ENCODE data around the gene TFAM. TPM values are rescaled to one million over a fixed set of nuclear protein-coding genes. Genes with fewer than 3 reads are reported as not detected.

Gene TFAM
- total RNA-seq, 1 donor from 2014 or later, result 3.4 TPM

GRCh38 chr10:58400609-58401008 lies 15.4 kb downstream of the TFAM start:
- Histone ChIP-seq H3K27me3 (no peaks in the 10 kb centered on the region), H3K27ac (no peak overlapping the region), H3K36me3 (peaks cover 7 to 18% of the 10 kb centered on the region in 2 donors), H3K9me3 (no peaks in the 10 kb centered on the region), H3K4me3 (no peak overlapping the region), H3K4me1 (no peaks in the 10 kb centered on the region)
- intact Hi-C loops (cut with DNase I), result no loop called here
- DNase-seq (ENCODE audit: low spot score in 2 of 2), result no peak
- TF ChIP-seq, protein P1, sequence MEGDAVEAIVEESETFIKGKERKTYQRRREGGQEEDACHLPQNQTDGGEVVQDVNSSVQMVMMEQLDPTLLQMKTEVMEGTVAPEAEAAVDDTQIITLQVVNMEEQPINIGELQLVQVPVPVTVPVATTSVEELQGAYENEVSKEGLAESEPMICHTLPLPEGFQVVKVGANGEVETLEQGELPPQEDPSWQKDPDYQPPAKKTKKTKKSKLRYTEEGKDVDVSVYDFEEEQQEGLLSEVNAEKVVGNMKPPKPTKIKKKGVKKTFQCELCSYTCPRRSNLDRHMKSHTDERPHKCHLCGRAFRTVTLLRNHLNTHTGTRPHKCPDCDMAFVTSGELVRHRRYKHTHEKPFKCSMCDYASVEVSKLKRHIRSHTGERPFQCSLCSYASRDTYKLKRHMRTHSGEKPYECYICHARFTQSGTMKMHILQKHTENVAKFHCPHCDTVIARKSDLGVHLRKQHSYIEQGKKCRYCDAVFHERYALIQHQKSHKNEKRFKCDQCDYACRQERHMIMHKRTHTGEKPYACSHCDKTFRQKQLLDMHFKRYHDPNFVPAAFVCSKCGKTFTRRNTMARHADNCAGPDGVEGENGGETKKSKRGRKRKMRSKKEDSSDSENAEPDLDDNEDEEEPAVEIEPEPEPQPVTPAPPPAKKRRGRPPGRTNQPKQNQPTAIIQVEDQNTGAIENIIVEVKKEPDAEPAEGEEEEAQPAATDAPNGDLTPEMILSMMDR (IDR thresholded peaks at IDR 0.05), result no peak

GRCh38 chr10:58404001-58404400 lies 18.8 kb downstream of the TFAM start:
- Histone ChIP-seq H3K27me3 (no peaks in the 10 kb centered on the region), H3K4me3 (no peak overlapping the region), H3K27ac (no peak overlapping the region), H3K4me1 (no peaks in the 10 kb centered on the region), H3K36me3 (no peaks in the 10 kb centered on the region), H3K9me3 (no peaks in the 10 kb centered on the region)
- intact Hi-C loops (cut with DNase I), result no loop called here
- no peak for DNase-seq (ENCODE audit: low spot score in 2 of 2)
- TF ChIP-seq, protein P1 (IDR thresholded peaks at IDR 0.05), result no peak

- intact Hi-C loops (cut with DNase I), result loop anchor here (5.0 kb wide), 1 partner anchor 372 kb away; no protein-coding TSS in a partner anchor
- Histone ChIP-seq H3K36me3 (no peaks in the 10 kb centered on the region), H3K27ac (no peak overlapping the region), H3K9me3 (no peaks in the 10 kb centered on the region), H3K27me3 (no peaks in the 10 kb centered on the region), H3K4me1 (peaks cover 0 to 6% of the 10 kb centered on the region in 2 donors), H3K4me3 (no peak overlapping the region)
- TF ChIP-seq, protein P1 (IDR thresholded peaks at IDR 0.05), result no peak
- DNase-seq (ENCODE audit: low spot score in 2 of 2), result no peak
These were observed 24.9 kb downstream of the TFAM start for GRCh38 chr10:58409956-58410610.

GRCh38 chr10:58412502-58412961 lies 27.3 kb downstream of the TFAM start:
- Histone ChIP-seq H3K27ac (no peak overlapping the region), H3K4me1 (peaks cover 0 to 6% of the 10 kb centered on the region in 2 donors), H3K27me3 (no peaks in the 10 kb centered on the region), H3K9me3 (no peaks in the 10 kb centered on the region), H3K4me3 (no peak overlapping the region), H3K36me3 (no peaks in the 10 kb centered on the region)
- no peak for DNase-seq (ENCODE audit: low spot score in 2 of 2)
- intact Hi-C loops (cut with DNase I), result loop anchor here (5.0 kb wide), 1 partner anchor 370 kb away; no protein-coding TSS in a partner anchor
- TF ChIP-seq, protein P1 (IDR thresholded peaks at IDR 0.05), result no peak

DNA sequence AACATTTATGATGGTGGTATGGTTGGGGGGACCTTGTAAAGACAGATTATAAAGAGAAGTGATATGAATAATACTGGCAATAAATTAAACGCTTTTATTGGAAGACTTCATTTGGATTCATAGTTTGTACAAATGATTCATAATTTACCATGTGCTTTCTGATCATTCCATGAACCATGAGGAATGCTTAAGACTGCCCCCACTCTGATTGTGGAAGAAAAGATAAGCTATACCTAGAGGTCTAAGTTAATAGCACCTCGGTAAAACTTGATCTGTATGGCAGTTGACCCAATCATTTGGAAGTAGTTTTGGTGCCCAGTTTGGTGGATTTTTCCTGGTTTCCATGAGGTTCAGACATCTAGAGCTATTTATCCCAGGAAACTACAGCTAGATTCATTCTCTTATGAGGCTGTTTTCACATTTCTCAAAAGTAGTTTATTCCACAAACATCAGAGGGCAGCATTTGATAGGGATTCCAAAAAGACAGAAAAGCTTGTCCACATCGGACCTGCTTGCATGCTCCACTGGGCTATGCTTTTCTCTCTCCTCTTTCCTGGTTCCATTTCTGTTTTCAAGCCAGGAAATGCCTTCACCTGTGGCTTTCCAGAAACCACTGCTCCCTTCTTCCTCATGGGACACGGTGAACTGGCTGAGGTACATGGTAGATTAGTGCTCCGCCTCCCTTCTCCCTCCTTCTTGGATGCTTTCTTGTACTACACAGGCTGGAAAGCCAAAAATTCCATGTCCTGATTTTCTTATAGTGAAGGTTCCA lies 29.2 kb downstream of the TFAM start:
- Histone ChIP-seq H3K9me3 (peaks cover 0 to 3% of the 10 kb centered on the region in 2 donors), H3K4me1 (peaks cover 0 to 6% of the 10 kb centered on the region in 2 donors), H3K27me3 (no peaks in the 10 kb centered on the region), H3K36me3 (no peaks in the 10 kb centered on the region), H3K27ac (no peak overlapping the region), H3K4me3 (peak overlapping the region in 1 of 2 donors; percentile 10)
- DNase-seq (ENCODE audit: low spot score in 2 of 2), result no peak
- intact Hi-C loops (cut with DNase I), result loop anchor here (5.0 kb wide), 2 partner anchors 98 to 368 kb away; partner anchors contain the start of gene BICC1
- TF ChIP-seq, protein P1 (IDR thresholded peaks at IDR 0.05), result peak in 2 of 3 experiments; percentile 52 to 63
